GM12865 (cell line): Measurements from ENCODE around the gene TSSK6.

Experiments
- DNase-seq: peaks from one replicate; pipeline ENCODE4 v3.0.0; 2010; ENCODE audit warnings: low read depth
- H3K4me3 ChIP-seq: 2 replicates; pipeline ENCODE4 v1.5.1; 2011; ENCODE audit warnings: mild to moderate bottlenecking, low read depth, low read length, control low read depth
- TF ChIP-seq, protein P1 (sequence below): IDR thresholded peaks from 2 replicates; pipeline ENCODE4 v1.5.1; 2011; ENCODE audit warnings: low read length, control low read depth, low read depth, inconsistent platforms; ENCODE audit not compliant: insufficient read depth; ENCODE audit errors: missing control alignments

The TSSK6 gene

DNA sequence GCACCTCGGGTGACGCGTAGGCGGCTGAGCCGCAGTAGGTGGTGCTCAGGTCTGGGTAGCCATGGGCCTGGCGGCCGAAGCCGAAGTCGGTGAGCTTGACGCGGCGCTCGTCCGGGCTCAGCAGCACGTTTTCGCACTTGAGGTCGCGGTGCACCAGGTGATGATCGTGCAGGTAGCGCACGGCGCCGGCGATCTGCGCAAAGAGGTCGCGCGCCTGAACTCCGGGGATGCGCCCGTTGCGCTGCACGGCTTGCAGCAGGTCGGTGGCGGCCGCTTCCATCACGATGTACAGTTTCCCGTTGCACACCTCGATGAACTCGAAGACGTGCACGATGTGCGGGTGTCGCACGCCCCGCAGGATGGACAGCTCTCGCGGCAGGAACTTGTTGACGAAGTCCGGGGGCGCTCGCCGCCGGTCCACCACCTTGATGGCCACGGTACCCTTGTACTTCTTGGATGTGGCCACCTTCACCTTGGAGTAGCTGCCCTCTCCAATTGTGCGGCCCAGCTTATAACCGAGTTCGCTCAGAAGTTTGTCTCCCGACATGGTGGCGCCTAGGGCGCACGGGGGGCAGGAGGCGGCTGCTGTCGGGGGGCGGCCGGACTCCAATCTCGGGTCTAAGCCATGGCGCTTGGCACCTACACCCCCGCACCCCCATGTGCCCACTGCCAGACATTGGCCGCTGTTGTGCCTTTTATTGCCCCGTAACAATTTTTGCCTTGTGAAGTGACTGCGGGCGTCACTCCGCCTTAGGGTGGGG is at the start of gene TSSK6:
Gene TSSK6, minus strand, starts transcription at position 668 of the 761 bp plus-strand sequence. Its CDS starts 121 bp downstream, at position 547.
- DNase-seq = no peak
- peak within 1 kb of the TSS; percentile 100 for H3K4me3 ChIP-seq
- TF ChIP-seq, protein P1, sequence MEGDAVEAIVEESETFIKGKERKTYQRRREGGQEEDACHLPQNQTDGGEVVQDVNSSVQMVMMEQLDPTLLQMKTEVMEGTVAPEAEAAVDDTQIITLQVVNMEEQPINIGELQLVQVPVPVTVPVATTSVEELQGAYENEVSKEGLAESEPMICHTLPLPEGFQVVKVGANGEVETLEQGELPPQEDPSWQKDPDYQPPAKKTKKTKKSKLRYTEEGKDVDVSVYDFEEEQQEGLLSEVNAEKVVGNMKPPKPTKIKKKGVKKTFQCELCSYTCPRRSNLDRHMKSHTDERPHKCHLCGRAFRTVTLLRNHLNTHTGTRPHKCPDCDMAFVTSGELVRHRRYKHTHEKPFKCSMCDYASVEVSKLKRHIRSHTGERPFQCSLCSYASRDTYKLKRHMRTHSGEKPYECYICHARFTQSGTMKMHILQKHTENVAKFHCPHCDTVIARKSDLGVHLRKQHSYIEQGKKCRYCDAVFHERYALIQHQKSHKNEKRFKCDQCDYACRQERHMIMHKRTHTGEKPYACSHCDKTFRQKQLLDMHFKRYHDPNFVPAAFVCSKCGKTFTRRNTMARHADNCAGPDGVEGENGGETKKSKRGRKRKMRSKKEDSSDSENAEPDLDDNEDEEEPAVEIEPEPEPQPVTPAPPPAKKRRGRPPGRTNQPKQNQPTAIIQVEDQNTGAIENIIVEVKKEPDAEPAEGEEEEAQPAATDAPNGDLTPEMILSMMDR = no peak

DNA sequence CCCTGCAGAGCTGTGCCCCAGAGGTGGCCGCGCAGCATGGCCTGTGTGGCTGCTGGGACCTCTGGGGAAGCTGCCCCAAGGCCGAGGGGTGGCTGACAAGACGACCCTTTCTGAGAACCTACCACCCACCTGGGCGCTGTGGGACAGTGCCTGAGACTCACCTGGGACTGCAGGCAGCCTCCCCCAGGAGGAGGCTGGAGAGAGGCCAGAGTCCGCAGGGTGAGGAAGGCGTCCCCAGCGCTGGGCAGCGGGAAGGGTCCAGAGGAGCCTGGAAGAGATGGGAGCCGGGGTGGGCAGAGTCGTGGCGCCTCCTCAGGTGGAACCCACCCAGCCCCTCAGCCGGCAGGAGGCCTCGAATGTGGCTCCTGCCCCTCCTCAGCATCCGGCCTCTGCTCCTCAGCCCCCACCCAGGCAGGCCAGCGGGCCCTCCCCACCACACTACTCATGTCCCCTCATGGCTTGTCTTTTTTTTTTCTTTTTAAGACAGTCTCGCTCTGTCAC is 48.0 kb upstream of the TSSK6 start:
- no peak for DNase-seq
- no peak overlapping the region for H3K4me3 ChIP-seq
- TF ChIP-seq, protein P1 = no peak

DNA sequence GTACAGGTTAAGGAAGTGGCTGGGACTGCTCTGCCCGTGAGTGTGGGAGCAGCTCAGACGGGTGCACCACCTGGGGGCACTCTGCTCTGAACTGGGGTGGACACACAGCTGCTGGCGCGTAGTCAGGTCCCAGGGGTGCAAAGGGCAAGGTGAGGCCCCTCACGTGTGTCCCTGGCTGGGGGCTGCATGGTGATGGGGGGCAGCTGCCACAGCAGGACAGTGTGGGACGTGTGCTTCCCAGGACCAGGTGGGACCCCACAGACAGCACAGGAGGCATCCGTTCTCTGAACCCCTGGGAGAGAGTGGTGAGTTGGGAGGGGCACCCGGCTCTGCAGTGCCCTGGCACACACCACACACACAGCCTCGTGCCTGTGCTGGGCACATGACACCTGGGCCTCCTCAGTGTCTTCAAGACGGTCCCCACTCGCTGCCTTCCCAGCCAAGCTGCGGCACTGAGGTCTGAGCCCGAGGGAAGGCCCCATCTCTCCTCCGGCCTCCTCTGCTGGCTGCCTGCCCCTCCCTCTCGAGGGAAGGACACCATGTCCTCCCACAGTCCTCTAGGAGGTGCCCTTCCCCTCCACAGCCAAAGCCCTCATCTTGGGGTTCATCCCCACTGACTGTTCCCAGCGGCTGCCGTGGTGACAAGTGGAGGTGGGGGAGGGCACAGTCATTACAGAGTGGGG is 47.5 kb upstream of the TSSK6 start:
- no peak overlapping the region for H3K4me3 ChIP-seq
- TF ChIP-seq, protein P1 = no peak
- no peak for DNase-seq

DNA sequence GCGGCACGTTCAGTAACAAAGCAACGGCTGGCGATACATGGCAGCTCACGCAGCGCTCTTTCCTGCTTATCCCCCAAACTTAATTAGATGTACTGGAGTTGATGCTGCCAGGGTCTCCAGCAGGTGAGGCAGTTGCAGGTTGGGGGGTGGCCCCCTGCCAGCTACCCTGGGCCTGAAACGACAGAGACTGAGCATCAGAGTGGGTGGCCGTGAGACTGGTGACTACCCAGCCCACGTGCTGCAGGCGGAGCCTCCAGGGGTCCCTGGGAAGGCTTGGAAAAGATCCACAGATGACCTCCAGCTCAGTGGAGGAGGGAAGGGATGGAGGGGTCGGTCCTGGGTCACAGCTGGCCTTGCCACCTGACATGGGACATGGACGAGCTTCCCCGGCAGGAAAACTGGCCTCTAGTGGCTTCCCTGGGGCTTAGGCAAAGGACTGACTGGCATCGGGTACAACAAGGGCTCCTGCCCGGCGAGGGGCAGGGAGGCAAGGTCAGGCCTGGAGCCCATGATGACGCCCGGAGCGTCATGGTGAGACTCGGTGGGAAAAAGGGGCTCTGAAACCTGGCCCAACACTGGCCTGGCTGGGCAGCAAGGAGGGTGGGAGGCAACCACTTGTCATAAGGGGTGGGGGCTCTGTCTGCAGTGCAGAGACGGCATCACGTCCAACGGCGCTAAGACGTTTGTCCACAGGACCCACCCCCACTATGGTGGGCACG is 46.8 kb upstream of the TSSK6 start:
- no peak for DNase-seq
- TF ChIP-seq, protein P1 = no peak
- no peak overlapping the region for H3K4me3 ChIP-seq

GRCh38 chr19:19559931-19560330 is 44.6 kb upstream of the TSSK6 start:
- no peak overlapping the region for H3K4me3 ChIP-seq
- no peak for DNase-seq
- TF ChIP-seq, protein P1 = no peak

- no peak overlapping the region for H3K4me3 ChIP-seq
- TF ChIP-seq, protein P1 = no peak
- DNase-seq = no peak
These were observed 43.3 kb upstream of the TSSK6 start for GRCh38 chr19:19558636-19559035.
